Neural cell (in vitro differentiated cells): ENCODE measurements around the gene RALGPS2. TPM values are rescaled to one million over a fixed set of nuclear protein-coding genes. Genes with fewer than 3 reads are reported as not detected.

ENCODE experiments used
- H2AFZ ChIP-seq: fragments of 200-600, 300-800 bp; sonication (generic), shearing (Covaris generic); 2 replicates; pipeline ENCODE4 v1.6.0; 2014; ENCODE audit warnings: low read depth, mild to moderate bottlenecking, antibody characterized with exemption, low read length, moderate library complexity
- H3F3A ChIP-seq: fragments of 200-600 bp; shearing (Covaris generic); 2 replicates; pipeline ENCODE4 v1.6.1; 2016; ENCODE audit warnings: mild to moderate bottlenecking, moderate library complexity, mixed read lengths, antibody characterized with exemption, low read length; ENCODE audit not compliant: insufficient read depth, poor library complexity, severe bottlenecking
- H3K27ac ChIP-seq: fragments of 200-600, 300-800 bp; sonication (generic), shearing (Covaris generic); 2 replicates; pipeline ENCODE4 v1.5.1; 2014; ENCODE audit warnings: mild to moderate bottlenecking, low read length, moderate library complexity
- H3K27me3 ChIP-seq: fragments of 300-800, 200-600 bp; sonication (generic), shearing (Covaris generic); 2 replicates; pipeline ENCODE4 v1.6.0; 2014; ENCODE audit warnings: mild to moderate bottlenecking, low read depth, low read length, moderate library complexity; ENCODE audit not compliant: insufficient read depth
- H3K36me3 ChIP-seq: fragments of 300-800, 200-600 bp; sonication (generic), shearing (Covaris generic); 2 replicates; pipeline ENCODE4 v1.5.1; 2014; ENCODE audit warnings: mild to moderate bottlenecking, antibody characterized with exemption, low read length, moderate library complexity; ENCODE audit not compliant: insufficient read depth
- H3K4me2 ChIP-seq: fragments of 300-800, 200-600 bp; sonication (generic), shearing (Covaris generic); 2 replicates; pipeline ENCODE4 v1.6.0; 2014; ENCODE audit warnings: mild to moderate bottlenecking, low read length
- H3K4me3 ChIP-seq: fragments of 300-800, 200-600 bp; sonication (generic), shearing (Covaris generic); 2 replicates; pipeline ENCODE4 v1.5.1; 2014; ENCODE audit warnings: mild to moderate bottlenecking, low read length, moderate library complexity
- H3K79me2 ChIP-seq: fragments of 200-600 bp; shearing (Covaris generic); replicated peaks from 2 replicates; pipeline ENCODE4 v1.6.0; 2014; ENCODE audit warnings: mild to moderate bottlenecking, low read length, moderate library complexity; ENCODE audit not compliant: insufficient read depth
- H3K9ac ChIP-seq: fragments of 300-800, 200-600 bp; sonication (generic), shearing (Covaris generic); 2 replicates; pipeline ENCODE4 v1.6.1; 2016; ENCODE audit warnings: mild to moderate bottlenecking, low read length, mixed read lengths
- H3K9me2 ChIP-seq: fragments of 200-600 bp; shearing (Covaris generic); 2 replicates; pipeline ENCODE4 v1.6.1; 2016; ENCODE audit warnings: mild to moderate bottlenecking, low read length, mixed read lengths; ENCODE audit not compliant: insufficient read depth
- H3K9me3 ChIP-seq: fragments of 200-600, 300-800 bp; sonication (generic), shearing (Covaris generic); 2 replicates; pipeline ENCODE4 v1.6.1; 2016; ENCODE audit warnings: mild to moderate bottlenecking, mixed run types, low read length, moderate library complexity, mixed read lengths
- H4K20me1 ChIP-seq: fragments of 200-600 bp; shearing (Covaris generic); 2 replicates; pipeline ENCODE4 v1.6.1; 2016; ENCODE audit warnings: mild to moderate bottlenecking, mixed run types; ENCODE audit not compliant: insufficient read depth
- CTCF ChIP-seq: fragments of 450-650 bp; IDR thresholded peaks from 2 replicates; pipeline ENCODE4 v1.5.1; 2014; ENCODE audit warnings: antibody characterized with exemption, mild to moderate bottlenecking, moderate library complexity; ENCODE audit not compliant: poor library complexity, severe bottlenecking
- EP300 ChIP-seq: fragments of 450-650 bp; conservative IDR thresholded peaks from 2 replicates; pipeline ENCODE4 v1.6.1; 2014; ENCODE audit warnings: antibody characterized with exemption, mild to moderate bottlenecking, moderate library complexity; ENCODE audit not compliant: poor library complexity, severe bottlenecking
- EZH2 ChIP-seq: fragments of 200-600, 300-800 bp; shearing (Covaris generic), sonication (generic); IDR thresholded peaks from 2 replicates; pipeline ENCODE4 v1.6.1; 2014; ENCODE audit warnings: antibody characterized with exemption, low read length, borderline replicate concordance, mild to moderate bottlenecking; ENCODE audit not compliant: insufficient read depth, poor library complexity, severe bottlenecking
- MXI1 ChIP-seq: fragments of 450-650 bp; conservative IDR thresholded peaks from 2 replicates; pipeline ENCODE4 v1.6.1; 2014; ENCODE audit warnings: antibody characterized with exemption, mild to moderate bottlenecking; ENCODE audit not compliant: poor library complexity, severe bottlenecking
- POLR2AphosphoS5 ChIP-seq: IDR thresholded peaks from 2 replicates; pipeline ENCODE4 v1.6.1; 2012
- RAD21 ChIP-seq: fragments of 450-650 bp; conservative IDR thresholded peaks from 2 replicates; pipeline ENCODE4 v1.6.1; 2014; ENCODE audit warnings: antibody characterized with exemption, mild to moderate bottlenecking, moderate library complexity
- REST ChIP-seq: IDR thresholded peaks from 2 replicates; pipeline ENCODE4 v1.6.1; 2012; ENCODE audit warnings: borderline replicate concordance
- SMC3 ChIP-seq: fragments of 450-650 bp; conservative IDR thresholded peaks from 2 replicates; pipeline ENCODE4 v1.6.1; 2014; ENCODE audit warnings: antibody characterized with exemption, mild to moderate bottlenecking, moderate library complexity; ENCODE audit not compliant: poor library complexity
- TAF1 ChIP-seq: IDR thresholded peaks from 2 replicates; pipeline ENCODE4 v1.6.1; 2012; ENCODE audit warnings: low read depth
- polyA plus RNA-seq: library from polyadenylated mRNA; depleted of rRNA; stranded (reverse); fragments of >200 nt; gene quantifications from 2 replicates; pipeline ENCODE4 v1.2.3, GENCODE V29; 2014

The RALGPS2 gene
- polyA plus RNA-seq, 1 donor from 2014 or later: 26.6 TPM

- no peak overlapping the region for H3K4me2 ChIP-seq
- TF ChIP-seq TAF1 (no peak), REST (no peak), CTCF (no peak), SMC3 (no peak), RAD21 (no peak), EP300 (no peak), POLR2AphosphoS5 (no peak), EZH2 (no peak), MXI1 (no peak)
- H3K9ac ChIP-seq: no peak overlapping the region
- H3K27ac ChIP-seq: no peak overlapping the region
- no peaks in the 10 kb centered on the region for H3K79me2 ChIP-seq
- no peaks in the 10 kb centered on the region for H3F3A ChIP-seq
- H4K20me1 ChIP-seq: no peaks in the 10 kb centered on the region
- H2AFZ ChIP-seq: no peak overlapping the region
- H3K9me3 ChIP-seq: no peaks in the 10 kb centered on the region
- no peak overlapping the region for H3K4me3 ChIP-seq
- no peaks in the 10 kb centered on the region for H3K36me3 ChIP-seq
- H3K27me3 ChIP-seq: no peaks in the 10 kb centered on the region
- H3K9me2 ChIP-seq: no peaks in the 10 kb centered on the region
Measured at GRCh38 chr1:178868706-178869105, 143.7 kb downstream of the RALGPS2 start.

- no peak overlapping the region for H3K4me2 ChIP-seq
- H3K27me3 ChIP-seq: no peaks in the 10 kb centered on the region
- TF ChIP-seq EP300 (no peak), SMC3 (no peak), RAD21 (no peak), REST (no peak), TAF1 (no peak), POLR2AphosphoS5 (no peak), CTCF (no peak), EZH2 (no peak)
- H3F3A ChIP-seq: no peaks in the 10 kb centered on the region
- H3K79me2 ChIP-seq: no peaks in the 10 kb centered on the region
- no peaks in the 10 kb centered on the region for H4K20me1 ChIP-seq
- H3K27ac ChIP-seq: no peak overlapping the region
- no peak overlapping the region for H3K9ac ChIP-seq
- no peak overlapping the region for H2AFZ ChIP-seq
- no peak overlapping the region for H3K4me3 ChIP-seq
- H3K9me2 ChIP-seq: no peaks in the 10 kb centered on the region
- H3K36me3 ChIP-seq: no peaks in the 10 kb centered on the region
- H3K9me3 ChIP-seq: no peaks in the 10 kb centered on the region
Measured at GRCh38 chr1:178869119-178869697, 144.2 kb downstream of the RALGPS2 start.
